Neural cell (in vitro differentiated cells): Measurements from ENCODE around the gene TANGO6.

Source experiments
- CTCF ChIP-seq: fragments of 450-650 bp; IDR thresholded peaks from 2 replicates; pipeline ENCODE4 v1.5.1; 2014; ENCODE audit warnings: antibody characterized with exemption, mild to moderate bottlenecking, moderate library complexity; ENCODE audit not compliant: poor library complexity, severe bottlenecking
- EZH2 ChIP-seq: fragments of 200-600, 300-800 bp; shearing (Covaris generic), sonication (generic); IDR thresholded peaks from 2 replicates; pipeline ENCODE4 v1.6.1; 2014; ENCODE audit warnings: antibody characterized with exemption, low read length, borderline replicate concordance, mild to moderate bottlenecking; ENCODE audit not compliant: insufficient read depth, poor library complexity, severe bottlenecking
- POLR2AphosphoS5 ChIP-seq: IDR thresholded peaks from 2 replicates; pipeline ENCODE4 v1.6.1; 2012
- REST ChIP-seq: IDR thresholded peaks from 2 replicates; pipeline ENCODE4 v1.6.1; 2012; ENCODE audit warnings: borderline replicate concordance

- TF ChIP-seq CTCF (no peak), REST (no peak), POLR2AphosphoS5 (no peak), EZH2 (no peak)
Observed at GRCh38 chr16:69055008-69055407, 211.7 kb downstream of the TANGO6 start.
